ENCODE measurements around the gene RBM18. TPM values are rescaled to one million over a fixed set of nuclear protein-coding genes. Genes with fewer than 3 reads are reported as not detected.

The RBM18 gene
- total RNA-seq, 4 donors from 2014 or later = 5.7 to 8.0 (median 7.0) TPM

GRCh38 chr9:122261469-122261881, 3.2 kb downstream of the RBM18 start:
- H3K36me3 ChIP-seq = peaks cover 0 to 34% (median 0%) of the 10 kb centered on the region in 3 donors
- DNase-seq (ENCODE audit: low spot score in 2 of 2) = peak; percentile 47 to 61
- TF ChIP-seq EP300 (IDR thresholded peaks at IDR 0.05) (peak in 1 of 2 donors; percentile 6), POLR2A (IDR thresholded peaks at IDR 0.05) (no peak)
- TF ChIP-seq, protein P1, sequence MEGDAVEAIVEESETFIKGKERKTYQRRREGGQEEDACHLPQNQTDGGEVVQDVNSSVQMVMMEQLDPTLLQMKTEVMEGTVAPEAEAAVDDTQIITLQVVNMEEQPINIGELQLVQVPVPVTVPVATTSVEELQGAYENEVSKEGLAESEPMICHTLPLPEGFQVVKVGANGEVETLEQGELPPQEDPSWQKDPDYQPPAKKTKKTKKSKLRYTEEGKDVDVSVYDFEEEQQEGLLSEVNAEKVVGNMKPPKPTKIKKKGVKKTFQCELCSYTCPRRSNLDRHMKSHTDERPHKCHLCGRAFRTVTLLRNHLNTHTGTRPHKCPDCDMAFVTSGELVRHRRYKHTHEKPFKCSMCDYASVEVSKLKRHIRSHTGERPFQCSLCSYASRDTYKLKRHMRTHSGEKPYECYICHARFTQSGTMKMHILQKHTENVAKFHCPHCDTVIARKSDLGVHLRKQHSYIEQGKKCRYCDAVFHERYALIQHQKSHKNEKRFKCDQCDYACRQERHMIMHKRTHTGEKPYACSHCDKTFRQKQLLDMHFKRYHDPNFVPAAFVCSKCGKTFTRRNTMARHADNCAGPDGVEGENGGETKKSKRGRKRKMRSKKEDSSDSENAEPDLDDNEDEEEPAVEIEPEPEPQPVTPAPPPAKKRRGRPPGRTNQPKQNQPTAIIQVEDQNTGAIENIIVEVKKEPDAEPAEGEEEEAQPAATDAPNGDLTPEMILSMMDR (IDR thresholded peaks at IDR 0.05) = no peak
- no peaks in the 10 kb centered on the region for H3K27me3 ChIP-seq
- 43 to 50% methylated on average over 1 of the region's 1 CpG for WGBS, 2 donors
- peak overlapping the region in 1 of 4 donors; percentile 1 for H3K27ac ChIP-seq
- no peaks in the 10 kb centered on the region for H3K9me3 ChIP-seq
- H3K4me1 ChIP-seq = peaks cover 0 to 43% (median 20%) of the 10 kb centered on the region in 4 donors
- H3K4me3 ChIP-seq = no peak overlapping the region

GRCh38 chr9:122258886-122259415, 5.7 kb downstream of the RBM18 start:
- TF ChIP-seq POLR2A (IDR thresholded peaks at IDR 0.05) (no peak), EP300 (IDR thresholded peaks at IDR 0.05) (peak in 1 of 2 donors; percentile 27)
- TF ChIP-seq, protein P1 (IDR thresholded peaks at IDR 0.05) = no peak
- peaks cover 0 to 30% (median 13%) of the 10 kb centered on the region in 4 donors for H3K4me1 ChIP-seq
- H3K9me3 ChIP-seq = no peaks in the 10 kb centered on the region
- no peak overlapping the region for H3K27ac ChIP-seq
- H3K36me3 ChIP-seq = peaks cover 0 to 52% (median 0%) of the 10 kb centered on the region in 3 donors
- no peak overlapping the region for H3K4me3 ChIP-seq
- no peaks in the 10 kb centered on the region for H3K27me3 ChIP-seq
- DNase-seq (ENCODE audit: low spot score in 2 of 2) = no peak
- 80 to 81% methylated on average over 2 of the region's 2 CpGs for WGBS, 2 donors

DNA sequence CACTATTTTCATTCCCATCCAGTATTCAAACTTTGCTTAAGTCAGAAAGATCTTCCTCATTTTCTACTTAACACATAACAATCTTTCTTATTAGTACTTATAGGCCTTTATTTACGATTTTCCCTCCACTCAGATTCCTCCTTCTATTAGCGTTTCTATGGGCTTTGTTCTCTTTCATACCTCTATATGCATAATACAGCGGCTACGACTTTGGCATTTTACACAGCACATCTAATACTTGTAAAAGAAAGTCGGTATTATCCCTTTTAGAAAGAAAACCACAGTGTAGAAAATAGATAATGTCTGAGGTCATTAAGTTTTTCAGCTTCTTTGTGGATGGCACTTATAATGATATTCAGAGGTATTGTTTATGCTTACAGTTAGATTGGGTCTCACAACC, 8.4 kb downstream of the RBM18 start:
- 83 to 86% methylated on average over 5 of the region's 5 CpGs for WGBS, 2 donors
- Histone ChIP-seq H3K36me3 (peaks cover 0 to 69% (median 4%) of the 10 kb centered on the region in 3 donors), H3K9me3 (no peaks in the 10 kb centered on the region), H3K4me3 (no peak overlapping the region), H3K27me3 (no peaks in the 10 kb centered on the region), H3K4me1 (peaks cover 0 to 16% (median 2%) of the 10 kb centered on the region in 4 donors), H3K27ac (no peak overlapping the region)
- DNase-seq (ENCODE audit: low spot score in 2 of 2) = no peak
- TF ChIP-seq POLR2A (IDR thresholded peaks at IDR 0.05) = no peak
- TF ChIP-seq, protein P1 (IDR thresholded peaks at IDR 0.05) = no peak
- TF ChIP-seq EP300 (IDR thresholded peaks at IDR 0.05) = no peak

- TF ChIP-seq POLR2A (IDR thresholded peaks at IDR 0.05) = no peak
- TF ChIP-seq, protein P1 (IDR thresholded peaks at IDR 0.05) = no peak
- TF ChIP-seq EP300 (IDR thresholded peaks at IDR 0.05) = no peak
- no peak overlapping the region for H3K4me3 ChIP-seq
- no peaks in the 10 kb centered on the region for H3K27me3 ChIP-seq
- 81 to 83% methylated on average over 3 of the region's 3 CpGs for WGBS, 2 donors
- DNase-seq (ENCODE audit: low spot score in 2 of 2) = no peak
- peaks cover 0 to 13% (median 2%) of the 10 kb centered on the region in 4 donors for H3K4me1 ChIP-seq
- H3K27ac ChIP-seq = no peak overlapping the region
- no peaks in the 10 kb centered on the region for H3K9me3 ChIP-seq
- peaks cover 0 to 67% (median 4%) of the 10 kb centered on the region in 3 donors for H3K36me3 ChIP-seq
Measured at GRCh38 chr9:122254761-122255160, 9.9 kb downstream of the RBM18 start.

- Histone ChIP-seq H3K27ac (peak overlapping the region in 2 of 4 donors; percentile 11 to 20), H3K4me1 (peaks cover 0 to 13% (median 2%) of the 10 kb centered on the region in 4 donors), H3K27me3 (no peaks in the 10 kb centered on the region), H3K36me3 (peaks cover 0 to 68% (median 4%) of the 10 kb centered on the region in 3 donors), H3K9me3 (no peaks in the 10 kb centered on the region), H3K4me3 (no peak overlapping the region)
- 40 to 48% methylated on average over 5 of the region's 5 CpGs for WGBS, 2 donors
- TF ChIP-seq, protein P1 (IDR thresholded peaks at IDR 0.05) = no peak
- TF ChIP-seq POLR2A (IDR thresholded peaks at IDR 0.05) = no peak
- peak in 1 of 2 donors; percentile 15 for TF ChIP-seq EP300 (IDR thresholded peaks at IDR 0.05)
- no peak for DNase-seq (ENCODE audit: low spot score in 2 of 2)
Measured at GRCh38 chr9:122252796-122253195, 11.8 kb downstream of the RBM18 start.
